ENCODE data around the gene SLC9A8. TPM values are rescaled to one million over a fixed set of nuclear protein-coding genes. Genes with fewer than 3 reads are reported as not detected.

Gene SLC9A8
- total and polyA plus RNA-seq, 8 donors, result 7.5 to 16.7 (median 8.8) TPM

- TF ChIP-seq CTCF (IDR thresholded peaks at IDR 0.05), result no peak
- Histone ChIP-seq H3K36me3 (peaks cover 4 to 97% of the 10 kb centered on the region in 2 donors), H3K27ac (no peak overlapping the region), H3K4me1 (peaks cover 0 to 11% of the 10 kb centered on the region in 2 donors), H3K4me3 (no peak overlapping the region), H3K27me3 (no peaks in the 10 kb centered on the region), H3K9me3 (no peaks in the 10 kb centered on the region)
- no peak for DNase-seq
- intact Hi-C loops (cut with DNase I), result no loop called here
- no peak for ATAC-seq
These were observed 69.7 kb downstream of the SLC9A8 start for GRCh38 chr20:49882171-49882970.

GRCh38 chr20:49883246-49883802 lies 70.7 kb downstream of the SLC9A8 start:
- TF ChIP-seq CTCF (IDR thresholded peaks at IDR 0.05), result no peak
- Histone ChIP-seq H3K27ac (no peak overlapping the region), H3K4me3 (no peak overlapping the region), H3K27me3 (no peaks in the 10 kb centered on the region), H3K36me3 (peaks cover 1 to 99% of the 10 kb centered on the region in 2 donors), H3K9me3 (no peaks in the 10 kb centered on the region), H3K4me1 (peaks cover 0 to 18% of the 10 kb centered on the region in 2 donors)
- DNase-seq (no peak), ATAC-seq (no peak)
- intact Hi-C loops (cut with DNase I), result no loop called here

GRCh38 chr20:49885558-49886332 lies 73.1 kb downstream of the SLC9A8 start:
- intact Hi-C loops (cut with DNase I), result no loop called here
- Histone ChIP-seq H3K27me3 (no peaks in the 10 kb centered on the region), H3K4me1 (peaks cover 16 to 43% of the 10 kb centered on the region in 2 donors), H3K36me3 (peaks cover 0 to 90% of the 10 kb centered on the region in 2 donors), H3K9me3 (no peaks in the 10 kb centered on the region), H3K4me3 (no peak overlapping the region), H3K27ac (no peak overlapping the region)
- ATAC-seq, result no peak
- no peak for TF ChIP-seq CTCF (IDR thresholded peaks at IDR 0.05)
- no peak for DNase-seq

GRCh38 chr20:49886571-49887213 lies 74.1 kb downstream of the SLC9A8 start:
- intact Hi-C loops (cut with DNase I), result no loop called here
- H3K27ac ChIP-seq, result peak overlapping the region; percentile 33 to 55
- H3K9me3 ChIP-seq, result no peaks in the 10 kb centered on the region
- TF ChIP-seq CTCF (IDR thresholded peaks at IDR 0.05), result no peak
- H3K27me3 ChIP-seq, result no peaks in the 10 kb centered on the region
- peaks cover 0 to 80% of the 10 kb centered on the region in 2 donors for H3K36me3 ChIP-seq
- no peak for ATAC-seq
- H3K4me1 ChIP-seq, result peaks cover 17 to 52% of the 10 kb centered on the region in 2 donors
- no peak for DNase-seq
- no peak overlapping the region for H3K4me3 ChIP-seq
